Skeletal muscle satellite cell (primary cell): ENCODE data around the gene HOMER1.

Source experiments
- H3K27me3 ChIP-seq: 2 replicates; pipeline ENCODE4 v1.7.0; 2013; ENCODE audit warnings: low read length; ENCODE audit not compliant: control insufficient read depth, insufficient read depth
- H3K36me3 ChIP-seq: 2 replicates; pipeline ENCODE4 v1.7.0; 2013; ENCODE audit warnings: mild to moderate bottlenecking, control low read depth, low read length; ENCODE audit not compliant: insufficient read depth
- H3K4me1 ChIP-seq: 2 replicates; pipeline ENCODE4 v1.7.0; 2013; ENCODE audit warnings: low read length; ENCODE audit not compliant: control insufficient read depth, insufficient read depth
- H3K4me2 ChIP-seq: 2 replicates; pipeline ENCODE4 v1.7.0; 2013; ENCODE audit warnings: mild to moderate bottlenecking, low read length
- H3K4me3 ChIP-seq: 2 replicates; pipeline ENCODE4 v1.7.0; 2013; ENCODE audit warnings: low read length
- H3K9ac ChIP-seq: 2 replicates; pipeline ENCODE4 v1.7.0; 2013; ENCODE audit warnings: mild to moderate bottlenecking, low read depth, low read length, moderate library complexity
- H3K9me3 ChIP-seq: replicated peaks from 2 replicates; pipeline ENCODE4 v1.7.0; 2013; ENCODE audit warnings: mild to moderate bottlenecking, control low read depth, low read length

Gene HOMER1

DNA sequence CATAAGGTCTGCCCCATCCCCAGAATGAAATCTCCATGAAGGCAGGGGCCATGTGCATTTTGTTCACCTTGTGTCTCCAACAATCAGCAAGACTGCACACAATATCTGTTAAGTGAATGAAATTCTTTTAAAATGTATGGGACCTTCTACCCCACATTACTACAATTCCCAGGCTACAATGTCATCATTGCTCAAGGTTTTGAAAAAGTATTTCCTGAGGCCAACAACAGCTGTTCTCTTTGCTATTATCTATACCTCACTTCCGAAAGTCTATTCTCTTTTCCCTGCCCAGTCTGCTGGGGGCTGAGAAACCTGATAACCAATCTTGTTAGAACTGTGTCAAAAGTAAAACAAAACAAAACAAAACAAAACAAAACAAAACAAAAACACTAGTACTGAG is 29.2 kb downstream of the HOMER1 start:
- H3K36me3 ChIP-seq = no peaks in the 10 kb centered on the region
- H3K9me3 ChIP-seq = no peaks in the 10 kb centered on the region

GRCh38 chr5:79481574-79481973 is 32.4 kb downstream of the HOMER1 start:
- H3K9me3 ChIP-seq = no peaks in the 10 kb centered on the region
- no peaks in the 10 kb centered on the region for H3K27me3 ChIP-seq
- H3K9ac ChIP-seq = no peak overlapping the region
- H3K4me3 ChIP-seq = no peak overlapping the region
- no peaks in the 10 kb centered on the region for H3K4me1 ChIP-seq
- no peaks in the 10 kb centered on the region for H3K36me3 ChIP-seq
- H3K4me2 ChIP-seq = no peak overlapping the region

More for the DNA sequence above, 29.2 kb downstream of the HOMER1 start:
- no peak overlapping the region for H3K4me3 ChIP-seq
- H3K4me1 ChIP-seq = no peaks in the 10 kb centered on the region
- H3K9ac ChIP-seq = no peak overlapping the region
- no peak overlapping the region for H3K4me2 ChIP-seq
- no peaks in the 10 kb centered on the region for H3K27me3 ChIP-seq

- Histone ChIP-seq H3K4me3 (no peak overlapping the region), H3K27me3 (no peaks in the 10 kb centered on the region), H3K9me3 (no peaks in the 10 kb centered on the region), H3K4me2 (no peak overlapping the region), H3K4me1 (no peaks in the 10 kb centered on the region), H3K9ac (no peak overlapping the region), H3K36me3 (no peaks in the 10 kb centered on the region)
Measured at GRCh38 chr5:79480991-79481390, 32.9 kb downstream of the HOMER1 start.

GRCh38 chr5:79475152-79475466 is 38.8 kb downstream of the HOMER1 start:
- Histone ChIP-seq H3K36me3 (no peaks in the 10 kb centered on the region), H3K4me3 (no peak overlapping the region), H3K9me3 (no peaks in the 10 kb centered on the region), H3K27me3 (no peaks in the 10 kb centered on the region), H3K9ac (no peak overlapping the region), H3K4me2 (no peak overlapping the region), H3K4me1 (no peaks in the 10 kb centered on the region)

GRCh38 chr5:79474367-79475151 is 39.4 kb downstream of the HOMER1 start:
- H3K4me2 ChIP-seq = no peak overlapping the region
- no peaks in the 10 kb centered on the region for H3K4me1 ChIP-seq

GRCh38 chr5:79471556-79471955 is 42.4 kb downstream of the HOMER1 start:
- no peak overlapping the region for H3K4me3 ChIP-seq
- no peak overlapping the region for H3K4me2 ChIP-seq
- no peaks in the 10 kb centered on the region for H3K36me3 ChIP-seq
- no peaks in the 10 kb centered on the region for H3K9me3 ChIP-seq
- H3K27me3 ChIP-seq = no peaks in the 10 kb centered on the region
- H3K9ac ChIP-seq = no peak overlapping the region
- H3K4me1 ChIP-seq = no peaks in the 10 kb centered on the region

More at GRCh38 chr5:79474367-79475151, 39.4 kb downstream of the HOMER1 start:
- Histone ChIP-seq H3K9ac (no peak overlapping the region), H3K4me3 (no peak overlapping the region), H3K9me3 (no peaks in the 10 kb centered on the region), H3K36me3 (no peaks in the 10 kb centered on the region), H3K27me3 (no peaks in the 10 kb centered on the region)

DNA sequence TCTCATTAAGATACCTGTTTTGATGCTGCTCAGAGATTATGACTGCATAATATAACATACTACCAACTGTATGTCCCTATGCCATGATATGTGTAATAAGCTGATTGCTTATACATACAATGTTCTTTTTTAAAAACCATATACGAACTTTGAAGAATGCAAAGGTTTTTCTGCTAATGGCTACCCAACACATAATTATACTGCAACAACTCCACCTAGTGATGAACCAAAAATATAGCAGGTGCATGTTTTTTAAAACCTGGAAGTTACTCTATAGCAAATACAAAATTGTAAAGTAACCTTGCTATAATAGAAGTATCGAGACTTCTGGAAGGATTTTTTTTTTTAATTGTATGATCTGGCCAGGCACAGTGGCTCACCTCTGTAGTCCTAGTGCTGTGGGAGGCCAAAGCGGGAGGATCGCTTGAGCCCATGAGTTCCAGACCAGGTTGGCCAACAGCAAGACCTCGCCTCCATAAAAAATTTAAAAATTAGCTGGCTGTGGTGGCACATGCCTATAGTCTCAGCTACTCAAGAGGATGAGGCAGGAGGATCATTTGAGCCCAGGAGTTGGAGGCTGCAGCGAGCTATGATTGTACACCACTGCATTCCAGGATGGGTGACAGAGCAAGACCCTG is 49.1 kb downstream of the HOMER1 start:
- Histone ChIP-seq H3K27me3 (no peaks in the 10 kb centered on the region), H3K4me2 (peak overlapping the region; percentile 38), H3K9ac (no peak overlapping the region), H3K36me3 (no peaks in the 10 kb centered on the region), H3K4me3 (no peak overlapping the region), H3K9me3 (no peaks in the 10 kb centered on the region), H3K4me1 (no peaks in the 10 kb centered on the region)

DNA sequence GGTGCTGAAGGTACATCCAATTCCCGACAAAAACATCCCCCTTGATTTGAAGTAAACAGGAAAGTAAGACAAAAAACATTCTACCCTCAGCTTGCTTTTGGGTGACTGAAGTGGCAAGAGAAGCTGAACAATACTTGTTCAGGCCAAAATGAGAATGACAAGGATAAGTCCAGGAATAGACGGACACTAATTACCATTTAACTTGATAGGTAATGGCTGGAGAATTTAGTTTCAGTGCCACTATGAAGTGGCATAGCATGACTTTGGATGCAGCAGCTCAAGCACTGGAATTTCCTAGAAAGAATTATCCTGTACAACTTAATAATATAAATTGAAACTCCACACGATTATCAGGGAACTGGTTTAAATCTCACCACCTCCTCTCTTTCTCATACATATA is 49.7 kb downstream of the HOMER1 start:
- no peak overlapping the region for H3K9ac ChIP-seq
- peak overlapping the region; percentile 38 for H3K4me2 ChIP-seq
- H3K9me3 ChIP-seq = no peaks in the 10 kb centered on the region
- no peak overlapping the region for H3K4me3 ChIP-seq
- H3K36me3 ChIP-seq = no peaks in the 10 kb centered on the region
- H3K4me1 ChIP-seq = no peaks in the 10 kb centered on the region
- H3K27me3 ChIP-seq = no peaks in the 10 kb centered on the region

GRCh38 chr5:79459626-79460025 is 54.3 kb downstream of the HOMER1 start:
- Histone ChIP-seq H3K4me2 (no peak overlapping the region), H3K36me3 (no peaks in the 10 kb centered on the region), H3K4me3 (no peak overlapping the region), H3K9ac (no peak overlapping the region), H3K4me1 (no peaks in the 10 kb centered on the region), H3K27me3 (no peaks in the 10 kb centered on the region), H3K9me3 (no peaks in the 10 kb centered on the region)

- no peak overlapping the region for H3K4me3 ChIP-seq
- no peak overlapping the region for H3K4me2 ChIP-seq
- H3K36me3 ChIP-seq = no peaks in the 10 kb centered on the region
- no peaks in the 10 kb centered on the region for H3K27me3 ChIP-seq
- H3K9me3 ChIP-seq = no peaks in the 10 kb centered on the region
- no peak overlapping the region for H3K9ac ChIP-seq
- no peaks in the 10 kb centered on the region for H3K4me1 ChIP-seq
Measured at GRCh38 chr5:79456890-79457583, 56.9 kb downstream of the HOMER1 start.

DNA sequence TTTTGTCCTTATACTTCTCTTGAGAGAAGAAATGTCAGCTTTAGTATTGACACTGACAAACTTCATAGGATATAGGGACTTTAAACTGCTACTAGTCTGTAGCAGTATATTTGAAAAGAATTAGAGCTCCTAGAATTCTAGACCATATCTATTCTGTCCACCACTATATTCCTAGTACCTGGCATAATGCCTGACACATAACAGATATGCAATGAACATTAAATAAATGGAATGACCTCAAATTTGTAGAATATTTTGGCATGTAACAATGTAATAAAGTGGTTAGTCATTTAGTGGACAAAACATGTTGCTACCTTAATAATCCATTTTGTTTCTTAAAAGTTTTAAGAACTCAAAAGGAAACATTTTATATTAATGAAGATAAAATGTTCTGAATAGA is 57.5 kb downstream of the HOMER1 start:
- Histone ChIP-seq H3K4me2 (no peak overlapping the region), H3K4me1 (no peaks in the 10 kb centered on the region), H3K9me3 (no peaks in the 10 kb centered on the region), H3K27me3 (no peaks in the 10 kb centered on the region), H3K4me3 (no peak overlapping the region), H3K36me3 (no peaks in the 10 kb centered on the region), H3K9ac (no peak overlapping the region)
